TTC549 (cell line): Measurements from ENCODE around the gene MYADM.
"Not testable (repeated sequence)": the region's sequence is repeated elsewhere in the genome, so short reads cannot be mapped to it uniquely, and the experiment has no call there.

Source experiments
- FAIRE-seq: peaks from 2 replicates; lab custom pipeline; 2012; peaks lifted over from hg19 to GRCh38; lab: Jason Lieb, UNC

The MYADM gene

GRCh38 chr19:53868892-53869804 lies 1.5 kb downstream of the MYADM start:
- FAIRE-seq = no peak

GRCh38 chr19:53869805-53870484 lies 2.3 kb downstream of the MYADM start:
- FAIRE-seq = not testable (repeated sequence)

- FAIRE-seq = no peak
Measured at GRCh38 chr19:53870485-53870844, 2.8 kb downstream of the MYADM start.

- no peak for FAIRE-seq
Measured at GRCh38 chr19:53871454-53871853, 3.8 kb downstream of the MYADM start.

DNA sequence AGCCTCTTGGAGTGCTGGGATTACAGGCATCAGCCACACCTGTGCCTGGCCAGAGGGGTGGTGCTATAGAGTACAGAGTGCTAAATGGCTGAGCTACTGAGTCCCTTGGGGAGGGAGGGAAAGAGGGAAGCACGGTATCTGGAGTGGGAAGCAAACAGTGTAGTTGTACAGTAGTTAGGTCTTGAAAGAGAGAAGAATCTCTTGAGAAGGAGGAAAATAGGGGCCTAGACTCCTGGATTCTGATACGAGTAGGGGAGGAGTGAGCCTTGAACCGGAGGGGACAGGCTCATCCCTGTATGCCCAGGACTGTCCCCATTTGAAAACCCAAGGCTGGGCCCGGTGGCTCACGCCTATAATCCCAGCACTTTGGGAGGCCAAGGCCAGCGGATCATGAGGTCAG lies 5.1 kb downstream of the MYADM start:
- no peak for FAIRE-seq

GRCh38 chr19:53873773-53874605 lies 6.3 kb downstream of the MYADM start:
- no peak for FAIRE-seq

GRCh38 chr19:53874606-53874990 lies 6.9 kb downstream of the MYADM start:
- no peak for FAIRE-seq

DNA sequence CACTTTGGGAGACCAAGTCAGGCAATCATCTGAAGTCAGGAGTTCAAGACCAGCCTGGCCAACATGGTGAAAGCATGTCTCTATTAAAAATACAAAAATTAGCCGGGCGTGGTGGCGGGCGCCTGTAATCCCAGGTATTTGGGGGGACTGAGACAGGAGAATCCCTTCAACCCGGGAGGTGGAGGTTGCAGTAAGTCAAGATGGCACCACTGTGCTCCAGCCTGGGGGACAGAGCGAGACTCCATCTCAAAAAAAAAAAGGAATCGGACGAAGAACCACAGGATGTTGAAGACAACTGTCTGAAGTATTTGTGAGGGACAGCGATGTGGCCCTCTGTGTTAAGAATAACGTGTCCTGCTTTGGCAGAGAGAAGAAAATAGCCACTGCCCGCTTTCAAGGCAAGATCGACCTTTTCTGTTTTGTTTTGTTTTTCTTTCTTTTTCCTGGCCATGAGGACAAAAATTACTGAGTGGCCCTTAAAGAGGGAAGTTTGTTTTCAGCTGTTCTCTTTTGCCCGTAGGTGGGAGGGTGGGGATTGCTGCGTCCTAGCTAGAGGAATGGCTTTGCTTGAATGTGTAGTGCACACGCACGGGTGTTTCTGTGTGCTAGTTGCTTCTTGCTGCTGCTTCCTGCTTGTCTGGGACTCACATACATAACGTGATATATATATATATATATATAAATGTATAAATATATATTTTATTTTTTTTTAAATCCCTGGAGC lies 8.1 kb downstream of the MYADM start:
- no peak for FAIRE-seq

DNA sequence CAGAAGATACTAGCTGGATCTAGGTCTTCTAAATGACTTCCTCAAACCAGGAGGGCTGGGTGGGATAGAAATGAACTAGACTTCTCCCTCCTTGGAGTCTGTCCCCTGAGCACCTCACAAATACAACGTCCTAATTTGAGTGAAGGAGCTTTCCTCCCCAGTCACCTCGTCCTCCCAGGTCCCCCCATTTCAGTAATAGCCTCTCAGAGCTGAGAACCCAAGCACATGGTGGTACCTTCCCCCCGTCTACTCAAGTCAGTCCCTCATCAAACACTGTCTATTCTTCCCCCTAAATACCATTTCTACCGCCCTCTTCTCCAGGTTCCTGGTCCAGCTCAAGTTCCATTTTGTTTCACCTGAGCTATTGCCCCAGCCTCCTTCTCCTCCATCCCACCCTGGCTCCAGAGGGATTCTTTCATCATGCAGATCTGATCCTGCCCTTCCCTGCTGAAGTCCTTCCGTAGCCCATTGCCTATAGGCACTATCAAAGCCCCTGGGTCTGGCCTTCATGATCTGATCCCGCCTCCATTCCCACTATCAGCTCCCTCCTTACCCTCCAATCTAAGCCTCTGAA lies 9.1 kb downstream of the MYADM start:
- no peak for FAIRE-seq

DNA sequence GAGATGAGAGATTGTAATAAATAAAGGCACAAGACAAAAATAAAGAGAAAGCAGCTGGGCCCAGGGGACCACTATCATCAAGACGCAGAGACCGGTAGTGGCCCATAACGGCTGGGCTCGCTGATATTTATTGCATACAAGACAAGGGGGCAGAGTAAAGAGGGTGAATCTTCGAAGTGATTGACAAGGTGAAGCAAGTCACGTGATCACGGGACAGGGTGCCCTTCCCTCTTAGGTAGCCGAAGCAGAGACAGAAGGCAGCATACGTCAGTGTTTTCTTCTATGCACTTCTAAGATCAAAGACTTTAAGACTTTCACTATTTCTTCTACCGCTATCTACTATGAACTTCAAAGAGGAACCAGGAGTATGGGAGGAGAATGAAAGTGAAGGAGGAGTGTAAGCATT lies 9.7 kb downstream of the MYADM start:
- no peak for FAIRE-seq

GRCh38 chr19:53878776-53879139 lies 11.1 kb downstream of the MYADM start:
- no peak for FAIRE-seq

GRCh38 chr19:53879140-53880081 lies 11.7 kb downstream of the MYADM start:
- peak; percentile 90 for FAIRE-seq

DNA sequence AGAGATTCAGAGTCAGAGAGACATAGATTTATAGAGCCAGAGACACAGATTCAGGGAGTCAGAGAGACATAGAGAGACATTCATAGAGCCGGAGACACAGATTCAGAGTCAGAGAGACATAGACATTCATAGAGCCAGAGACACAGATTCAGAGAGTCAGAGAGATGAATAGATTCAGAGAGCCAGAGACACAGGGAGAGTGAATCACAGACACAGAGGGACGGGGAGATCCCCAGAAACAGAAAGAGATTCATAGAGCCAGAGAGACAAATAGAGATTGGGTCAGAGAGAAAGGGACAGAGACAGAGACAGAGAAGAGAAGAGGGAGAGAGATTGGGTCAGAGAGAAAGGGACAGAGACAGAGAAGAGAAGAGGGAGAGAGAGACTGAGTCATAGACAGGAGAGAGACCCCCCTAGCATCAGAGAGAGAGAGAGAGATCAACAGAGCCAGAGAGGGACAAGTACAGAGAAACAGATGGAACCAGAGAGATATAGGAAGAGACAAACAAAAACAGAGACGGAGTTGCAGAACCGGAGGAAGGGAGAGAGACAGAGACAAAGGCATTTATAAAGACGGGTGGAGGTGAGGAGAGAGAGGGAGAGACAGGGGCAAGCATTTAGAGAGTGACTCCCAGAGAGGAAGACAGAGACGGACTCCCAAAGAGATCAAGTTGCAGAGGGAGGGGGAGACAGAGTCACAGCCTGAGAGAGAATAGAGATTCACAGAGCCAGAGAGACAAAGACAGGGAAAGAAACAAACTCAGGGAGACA lies 13.2 kb downstream of the MYADM start:
- FAIRE-seq = no peak

DNA sequence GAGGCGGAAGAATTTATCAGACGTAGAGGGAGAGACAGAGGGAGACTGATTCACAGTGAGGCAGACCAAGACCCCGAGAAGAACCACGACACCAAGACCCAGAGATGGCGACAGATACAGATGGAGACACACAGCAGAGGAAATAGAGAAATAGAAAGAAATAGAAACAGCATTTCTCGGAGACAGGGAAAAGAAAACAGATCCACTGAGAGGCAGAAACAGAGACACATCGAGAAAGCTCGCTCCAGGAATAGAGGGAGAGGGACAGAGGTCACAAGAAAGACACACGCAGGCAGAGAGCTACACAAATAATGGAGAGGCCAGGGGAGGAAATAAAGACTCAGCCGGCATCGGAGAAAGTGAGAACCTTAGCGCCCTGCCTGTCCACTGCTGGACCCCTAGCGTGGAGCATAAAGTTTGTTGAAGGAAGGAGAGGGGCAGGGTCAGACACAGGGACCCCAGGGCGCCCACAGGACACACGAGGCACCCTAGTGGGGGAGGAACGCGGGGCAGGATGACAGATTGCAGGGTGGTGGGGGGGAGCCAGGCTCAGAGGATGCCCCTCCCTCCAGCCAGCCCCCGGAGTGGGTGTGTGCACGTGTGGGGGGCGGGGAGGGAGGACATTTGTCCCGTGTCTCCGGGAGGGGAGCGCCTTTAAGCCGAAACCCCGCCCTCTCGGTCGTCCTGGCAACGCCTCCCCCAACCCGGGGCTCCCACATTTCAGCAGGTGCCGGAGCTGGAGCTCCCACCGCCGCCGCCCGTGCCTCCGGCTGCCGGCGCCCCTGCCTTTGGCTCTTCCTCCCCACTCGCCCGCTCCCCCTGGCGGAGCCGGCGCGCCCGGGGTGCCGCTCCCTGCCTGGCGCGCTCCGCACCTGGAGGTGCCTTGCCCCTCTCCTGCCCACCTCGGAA lies 14.1 kb downstream of the MYADM start, which contains the start of gene PRKCG:
Gene PRKCG, plus strand, starts transcription at position 716 of the 909 bp plus-strand sequence. CDS start 298 bp downstream, outside the sequence.
- no peak for FAIRE-seq

GRCh38 chr19:53882391-53883050 lies 14.8 kb downstream of the MYADM start:
- FAIRE-seq = no peak

DNA sequence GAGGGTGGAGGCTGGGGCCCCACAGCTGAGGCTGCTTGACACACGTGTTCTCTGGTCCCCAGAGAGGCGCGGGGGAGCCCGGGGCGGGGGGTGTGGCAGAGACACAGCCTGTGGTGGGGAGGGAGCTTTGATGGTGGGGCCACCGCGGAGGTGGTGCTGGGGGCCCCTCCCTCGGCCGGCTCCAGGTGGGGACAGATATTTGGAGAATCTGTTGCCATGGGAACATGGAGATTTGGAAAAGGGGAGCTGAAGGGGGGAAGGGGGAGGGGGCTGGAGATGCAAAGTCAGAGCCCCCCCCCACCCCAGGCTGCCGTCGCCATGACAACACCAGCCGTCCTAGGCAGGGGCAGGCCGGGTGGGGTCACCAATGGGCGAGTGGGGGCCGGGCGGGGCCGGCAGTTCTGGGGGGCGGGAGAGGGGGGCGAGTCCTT lies 15.6 kb downstream of the MYADM start:
- FAIRE-seq = no peak

GRCh38 chr19:53883741-53884140 lies 16.1 kb downstream of the MYADM start:
- no peak for FAIRE-seq

GRCh38 chr19:53884256-53884655 lies 16.6 kb downstream of the MYADM start:
- no peak for FAIRE-seq
